HepG2 (cell line): ENCODE measurements around the gene SOWAHB. TPM values are rescaled to one million over a fixed set of nuclear protein-coding genes. Genes with fewer than 3 reads are reported as not detected.

Source experiments
- ATAC-seq: fragments of 200-7000 bp; cut with Tn5 transposase; 3 replicates; pipeline ENCODE4 v1.9.1; 2020; ENCODE audit warnings: mild to moderate bottlenecking, moderate library complexity
- BruUV-seq: library from RNA; stranded (reverse); fragments of 400-500 nt; replicated peaks from 2 replicates; lab custom pipeline; 2021; lab: Mats Ljungman, UMichigan
- CTCF ChIA-PET: fragments of 300-600 bp; formaldehyde crosslinking; extraction: SDS; loops from one replicate; lab custom pipeline; 2021; ENCODE audit warnings: low total read pairs, inconsistent platforms, low intra/inter-chr PET ratio; lab: Yijun Ruan, JAX
- POLR2A ChIA-PET: fragments of 350-600 bp; sonication (Branson Sonifier 250); formaldehyde crosslinking; loops from one replicate; lab custom pipeline; 2020; ENCODE audit warnings: antibody characterized with exemption, inconsistent platforms; lab: Yijun Ruan, JAX
- DNase-seq: peaks from one replicate; pipeline ENCODE4 v3.0.0-alpha.2; 2015; ENCODE audit warnings: low spot score
- FAIRE-seq: peaks from 3 replicates; lab custom pipeline; 2011; peaks lifted over from hg19 to GRCh38; lab: Jason Lieb, UNC
- H2AFZ ChIP-seq: one replicate; pipeline ENCODE4 v1.6.1; 2011; ENCODE audit warnings: low read length, inconsistent platforms
- H3K27ac ChIP-seq: fragments of 300-600 bp; 3 replicates; pipeline ENCODE4 v1.8.0; 2011; ENCODE audit warnings: mixed run types, mild to moderate bottlenecking, mixed read lengths, low read length, inconsistent platforms; ENCODE audit not compliant: insufficient read depth; ENCODE audit errors: extremely low read length
- H3K27me3 ChIP-seq, 2 experiments: fragments of 200-600 bp in 1 of 2; 2 replicates in 1 of 2; 3 replicates in 1 of 2; pipeline versions ENCODE4 v1.6.0 to v1.8.0; 2011; ENCODE audit warnings: low read length in 2 of 2, mild to moderate bottlenecking in 2 of 2, moderate library complexity in 2 of 2, inconsistent platforms in 1 of 2; ENCODE audit not compliant: insufficient read depth in 2 of 2, control insufficient read depth in 1 of 2
- H3K36me3 ChIP-seq, 2 experiments: fragments of 200-600 bp in 1 of 2; replicated peaks in 1 of 2; 2 replicates in 1 of 2; 3 replicates in 1 of 2; pipeline versions ENCODE4 v1.5.1 to v1.8.0; 2011; ENCODE audit warnings: low read length in 2 of 2, inconsistent platforms in 1 of 2; ENCODE audit not compliant: insufficient read depth in 2 of 2, control insufficient read depth in 1 of 2
- H3K4me1 ChIP-seq: 2 replicates; pipeline ENCODE4 v1.5.1; 2012; ENCODE audit warnings: low read length, inconsistent platforms; ENCODE audit not compliant: insufficient read depth
- H3K4me2 ChIP-seq: 2 replicates; pipeline ENCODE4 v1.6.0; 2011; ENCODE audit warnings: low read depth, low read length, inconsistent platforms
- H3K4me3 ChIP-seq, 3 experiments: fragments of 200-600 bp in 1 of 3; sonication (generic), shearing (Covaris generic) in 1 of 3; replicated peaks in 1 of 3; 2 replicates each; pipeline ENCODE4 v1.5.1; 2011 to 2016; ENCODE audit warnings: low read length in 3 of 3, inconsistent platforms in 2 of 3, low read depth in 2 of 3, mild to moderate bottlenecking in 2 of 3, control low read depth in 1 of 3, mixed read lengths in 1 of 3; ENCODE audit not compliant: insufficient read depth in 1 of 3
- H3K79me2 ChIP-seq: one replicate; pipeline ENCODE4 v1.6.1; 2011; ENCODE audit warnings: low read length, inconsistent platforms; ENCODE audit not compliant: insufficient read depth
- H3K9ac ChIP-seq: 2 replicates; pipeline ENCODE4 v1.6.0; 2011; ENCODE audit warnings: mild to moderate bottlenecking, low read depth, low read length, inconsistent platforms; ENCODE audit not compliant: insufficient read depth
- H3K9me3 ChIP-seq: 2 replicates; pipeline ENCODE4 v1.5.1; 2012; ENCODE audit warnings: mild to moderate bottlenecking, low read length
- H4K20me1 ChIP-seq: 2 replicates; pipeline ENCODE4 v1.6.0; 2011; ENCODE audit warnings: inconsistent platforms, mild to moderate bottlenecking, low read length, moderate library complexity; ENCODE audit not compliant: insufficient read depth
- AKAP8 ChIP-seq: sonication (generic); formaldehyde crosslinking; IDR thresholded peaks from 2 replicates; pipeline ENCODE4 v1.5.1; 2020; ENCODE audit warnings: mild to moderate bottlenecking, missing genetic modification reagents
- DMAP1 ChIP-seq: IDR thresholded peaks from 2 replicates; pipeline ENCODE4 v1.6.1; 2016
- DR1 ChIP-seq: sonication (generic); formaldehyde crosslinking; IDR thresholded peaks from 2 replicates; pipeline ENCODE4 v1.8.0; 2021; ENCODE audit warnings: mild to moderate bottlenecking, missing genetic modification reagents, inconsistent platforms
- KLF11 ChIP-seq: IDR thresholded peaks from 2 replicates; pipeline ENCODE4 v1.6.1; 2016; ENCODE audit warnings: missing compliant biosample characterization
- ONECUT2 ChIP-seq: sonication (generic); formaldehyde crosslinking; IDR thresholded peaks from 2 replicates; pipeline ENCODE4 v1.4.0; 2020; ENCODE audit warnings: missing genetic modification reagents
- PHF20 ChIP-seq: sonication (generic); formaldehyde crosslinking; IDR thresholded peaks from 2 replicates; pipeline ENCODE4 v1.5.0; 2020; ENCODE audit warnings: mild to moderate bottlenecking, missing genetic modification reagents
- RFX5 ChIP-seq: IDR thresholded peaks from 2 replicates; pipeline ENCODE4 v1.6.1; 2011; ENCODE audit warnings: low read depth, low read length, improper control_type of control experiment
- RFXAP ChIP-seq: sonication (generic); formaldehyde crosslinking; IDR thresholded peaks from 2 replicates; pipeline ENCODE4 v1.4.0; 2020; ENCODE audit warnings: missing genetic modification reagents, borderline replicate concordance
- TAF1 ChIP-seq: sonication (generic); formaldehyde crosslinking; IDR thresholded peaks from 2 replicates; pipeline ENCODE4 v1.4.0; 2020; ENCODE audit warnings: missing genetic modification reagents
- TGIF2 ChIP-seq: IDR thresholded peaks from 2 replicates; pipeline ENCODE4 v1.6.1; 2016; ENCODE audit warnings: control low read depth, missing compliant biosample characterization
- TP53 ChIP-seq: sonication (generic); formaldehyde crosslinking; conservative IDR thresholded peaks from 2 replicates; pipeline ENCODE4 v1.4.0; 2020; ENCODE audit warnings: missing genetic modification reagents
- ZBTB1 ChIP-seq: sonication (generic); formaldehyde crosslinking; IDR thresholded peaks from 2 replicates; pipeline ENCODE4 v1.4.0; 2020; ENCODE audit warnings: missing genetic modification reagents, borderline replicate concordance
- ZNF446 ChIP-seq: sonication (generic); formaldehyde crosslinking; IDR thresholded peaks from 2 replicates; pipeline ENCODE4 v1.5.0; 2020; ENCODE audit warnings: mild to moderate bottlenecking, missing genetic modification reagents
- ZNF605 ChIP-seq: sonication (generic); formaldehyde crosslinking; IDR thresholded peaks from 2 replicates; pipeline ENCODE4 v1.8.0; 2022; ENCODE audit warnings: mild to moderate bottlenecking, missing genetic modification reagents
- ZNF709 ChIP-seq: sonication (generic); formaldehyde crosslinking; IDR thresholded peaks from 2 replicates; pipeline ENCODE4 v1.5.0; 2020; ENCODE audit warnings: mild to moderate bottlenecking, missing genetic modification reagents
- WGBS: methylation state at CpG from one replicate; pipeline ENCODE4 v1.1.6; 2017; ENCODE audit warnings: low lambda C conversion rate; 5-methylcytosine and 5-hydroxymethylcytosine counted together
- in situ Hi-C: cut with HindIII; loops from 2 replicates; pipeline ENCODE4 v1.10.0; 2017; ENCODE audit warnings: low pct_unique_long_range_greater_than_20kb; ENCODE audit not compliant: extremely low pct_ligation_motif_present
- intact Hi-C: fragments of 100-400 bp; cut with micrococcal nuclease; formaldehyde crosslinking; loops from one replicate; pipeline ENCODE4 v1.10.0; 2022; ENCODE audit not compliant: unreplicated experiment
- polyA plus RNA-seq, 8 experiments: library from polyadenylated mRNA; depleted of rRNA in 3 of 8; stranded (reverse) in 7 of 8; unstranded in 1 of 8; fragments of >200 nt; fragmentation: Illumina TruSeq in 4 of 8; extraction: Trizol in 4 of 8; gene quantifications; 2 replicates each; pipeline versions ENCODE4 v1.2.1 to v1.2.3, GENCODE V29; 2011 to 2016; ENCODE audit warnings: low read depth in 4 of 8, missing spikeins in 1 of 8, mixed read lengths in 1 of 8; ENCODE audit not compliant: insufficient read depth in 1 of 8
- total RNA-seq, 5 experiments: library from RNA; depleted of rRNA; stranded (reverse); fragments of >200 nt; fragmentation: Illumina TruSeq; extraction: Trizol; gene quantifications; 2 replicates each; pipeline ENCODE4 v1.2.3, GENCODE V29; 2016; ENCODE audit warnings: low read depth in 1 of 5
- TF ChIP-seq, protein P1 (sequence below): sonication (generic); formaldehyde crosslinking; IDR thresholded peaks from 2 replicates; pipeline ENCODE4 v1.8.0; 2022; ENCODE audit warnings: mild to moderate bottlenecking, missing genetic modification reagents, moderate library complexity
- TF ChIP-seq, protein P2 (sequence below): sonication (generic); formaldehyde crosslinking; IDR thresholded peaks from 2 replicates; pipeline ENCODE4 v1.5.1; 2020; ENCODE audit warnings: missing genetic modification reagents, mild to moderate bottlenecking, borderline replicate concordance
- TF ChIP-seq, protein P3 (sequence below): sonication (generic); formaldehyde crosslinking; IDR thresholded peaks from 2 replicates; pipeline ENCODE4 v1.4.0; 2020; ENCODE audit warnings: mild to moderate bottlenecking, missing genetic modification reagents

Gene SOWAHB
- total and polyA plus RNA-seq, 2 of the 13 experiments (the other 11 are each of a cell fraction or from before 2014, with no cell fraction given): 0.12 to 0.51 TPM

DNA sequence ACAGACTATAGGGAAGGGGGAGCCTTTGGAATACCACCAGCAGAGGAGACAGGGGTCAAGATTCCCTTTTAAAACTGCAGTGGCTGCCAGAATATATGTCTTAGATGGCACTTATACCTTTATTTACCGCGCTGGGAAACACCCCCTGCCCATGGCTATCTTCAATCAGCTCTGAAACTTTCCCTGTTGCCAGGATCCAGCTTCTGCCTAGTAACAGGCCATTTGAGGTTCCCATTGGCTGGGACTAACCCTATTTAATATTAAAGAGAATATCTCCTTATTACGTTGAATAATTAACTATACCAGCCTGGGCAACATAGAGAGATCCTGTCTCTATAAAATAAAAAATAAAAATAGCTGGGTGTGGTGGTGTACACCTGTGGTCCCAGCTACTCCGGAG is 23.8 kb downstream of the SOWAHB start:
- no peak for FAIRE-seq
- intact Hi-C loops (no loop called here), in situ Hi-C loops (no loop called here)
- TF ChIP-seq ZBTB1 (CRISPR knock-in tag) (no peak), TGIF2 (CRISPR knock-in tag) (no peak), RFXAP (CRISPR knock-in tag) (peak; percentile 59; the same call in 1 of the 2 replicates), ZNF605 (no peak), ZNF446 (no peak), AKAP8 (CRISPR knock-in tag) (no peak), ZNF709 (CRISPR knock-in tag) (no peak), ONECUT2 (CRISPR knock-in tag) (no peak), KLF11 (no peak), RFX5 (peak; percentile 95)
- no peaks in the 10 kb centered on the region for H3K79me2 ChIP-seq
- no peak overlapping the region for H3K4me3 ChIP-seq
- no peak for DNase-seq
- ATAC-seq: no peak
- 1% methylated on average over 4 of the region's 4 CpGs for WGBS
- no peak overlapping the region for H3K27ac ChIP-seq
- no peaks in the 10 kb centered on the region for H3K4me1 ChIP-seq
- POLR2A ChIA-PET: no interaction called here
- no peak overlapping the region for H2AFZ ChIP-seq
- H3K27me3 ChIP-seq: no peaks in the 10 kb centered on the region
- no peak overlapping the region for H3K4me2 ChIP-seq
- no TSS peak for BruUV-seq
- no peaks in the 10 kb centered on the region for H4K20me1 ChIP-seq
- no peak overlapping the region for H3K9ac ChIP-seq
- no peaks in the 10 kb centered on the region for H3K36me3 ChIP-seq
- no peaks in the 10 kb centered on the region for H3K9me3 ChIP-seq
- CTCF ChIA-PET: no interaction called here

DNA sequence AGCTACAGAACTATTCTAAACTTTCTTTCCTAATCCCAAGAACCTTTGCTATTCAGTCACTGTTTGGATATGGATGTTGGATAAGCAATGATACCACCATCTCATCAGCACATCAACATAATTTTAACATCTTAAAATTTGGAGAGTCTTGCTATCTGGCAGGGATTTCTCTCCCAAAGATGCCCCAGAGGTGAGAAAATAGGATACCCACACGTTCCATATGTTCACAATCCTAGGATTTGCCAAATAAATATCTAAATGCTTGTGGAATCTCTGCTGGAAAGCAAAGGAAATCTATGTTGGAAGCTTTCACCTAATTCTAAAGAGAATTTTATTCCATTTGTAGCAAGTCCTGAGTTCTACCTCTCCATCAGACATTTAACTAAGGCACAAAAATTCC is 24.4 kb downstream of the SOWAHB start:
- Histone ChIP-seq H3K27ac (no peak overlapping the region), H3K9ac (no peak overlapping the region), H3K4me3 (no peak overlapping the region), H4K20me1 (no peaks in the 10 kb centered on the region), H3K4me1 (no peaks in the 10 kb centered on the region), H3K4me2 (no peak overlapping the region), H3K27me3 (no peaks in the 10 kb centered on the region), H3K36me3 (no peaks in the 10 kb centered on the region), H2AFZ (no peak overlapping the region), H3K9me3 (no peaks in the 10 kb centered on the region), H3K79me2 (no peaks in the 10 kb centered on the region)
- POLR2A ChIA-PET: no interaction called here
- intact Hi-C loops (no loop called here), in situ Hi-C loops (no loop called here)
- FAIRE-seq (no peak), DNase-seq (no peak), ATAC-seq (no peak)
- WGBS: 0% methylated on average over 1 of the region's 1 CpG
- no TSS peak for BruUV-seq
- CTCF ChIA-PET: no interaction called here
- no peak for TF ChIP-seq DMAP1 (CRISPR knock-in tag)
- TF ChIP-seq, protein P1, sequence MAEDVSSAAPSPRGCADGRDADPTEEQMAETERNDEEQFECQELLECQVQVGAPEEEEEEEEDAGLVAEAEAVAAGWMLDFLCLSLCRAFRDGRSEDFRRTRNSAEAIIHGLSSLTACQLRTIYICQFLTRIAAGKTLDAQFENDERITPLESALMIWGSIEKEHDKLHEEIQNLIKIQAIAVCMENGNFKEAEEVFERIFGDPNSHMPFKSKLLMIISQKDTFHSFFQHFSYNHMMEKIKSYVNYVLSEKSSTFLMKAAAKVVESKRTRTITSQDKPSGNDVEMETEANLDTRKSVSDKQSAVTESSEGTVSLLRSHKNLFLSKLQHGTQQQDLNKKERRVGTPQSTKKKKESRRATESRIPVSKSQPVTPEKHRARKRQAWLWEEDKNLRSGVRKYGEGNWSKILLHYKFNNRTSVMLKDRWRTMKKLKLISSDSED (CRISPR knock-in tag): no peak
- TF ChIP-seq, protein P2, sequence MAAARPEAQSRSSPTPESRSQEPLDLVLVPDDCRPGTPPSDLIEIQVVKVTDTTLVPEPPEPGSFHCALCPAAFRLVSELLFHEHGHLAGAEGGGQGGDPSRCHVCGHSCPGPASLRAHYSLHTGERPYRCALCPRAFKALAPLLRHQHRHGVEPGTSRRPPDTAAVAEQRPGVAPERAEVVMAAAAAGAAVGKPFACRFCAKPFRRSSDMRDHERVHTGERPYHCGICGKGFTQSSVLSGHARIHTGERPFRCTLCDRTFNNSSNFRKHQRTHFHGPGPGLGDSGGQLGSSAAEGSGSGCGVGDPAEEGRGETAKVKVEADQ (CRISPR knock-in tag): no peak
- TF ChIP-seq TP53: no peak
- TF ChIP-seq, protein P3, sequence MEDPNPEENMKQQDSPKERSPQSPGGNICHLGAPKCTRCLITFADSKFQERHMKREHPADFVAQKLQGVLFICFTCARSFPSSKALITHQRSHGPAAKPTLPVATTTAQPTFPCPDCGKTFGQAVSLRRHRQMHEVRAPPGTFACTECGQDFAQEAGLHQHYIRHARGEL (CRISPR knock-in tag): no peak
- TF ChIP-seq TAF1 (CRISPR knock-in tag): no peak
- TF ChIP-seq DR1: no peak
- TF ChIP-seq PHF20: no peak
